H9 (cell line): ENCODE results near the gene MIGA2. TPM values are rescaled to one million over a fixed set of nuclear protein-coding genes. Genes with fewer than 3 reads are reported as not detected.

Source experiments
- DNase-seq: peaks from one replicate; pipeline ENCODE4 v3.0.0-alpha.2; 2017
- H2AFZ ChIP-seq: one replicate; pipeline ENCODE4 v1.6.1; 2013; ENCODE audit warnings: mild to moderate bottlenecking, low read length, control low read depth, moderate library complexity
- H2AK5ac ChIP-seq: 2 replicates; pipeline ENCODE4 v1.6.1; 2013; ENCODE audit warnings: low read length, control low read depth, mixed read lengths; ENCODE audit not compliant: insufficient read length
- H2BK120ac ChIP-seq: one replicate; pipeline ENCODE4 v1.6.1; 2013; ENCODE audit warnings: low read depth, mild to moderate bottlenecking, low read length, control low read depth, inconsistent platforms; ENCODE audit not compliant: poor library complexity, severe bottlenecking
- H2BK12ac ChIP-seq: 2 replicates; pipeline ENCODE4 v1.6.1; 2013; ENCODE audit warnings: low read length, control low read depth, mixed read lengths, low read depth; ENCODE audit not compliant: insufficient read length
- H2BK15ac ChIP-seq: 2 replicates; pipeline ENCODE4 v1.6.1; 2013; ENCODE audit warnings: low read depth, low read length, control low read depth
- H2BK20ac ChIP-seq: one replicate; pipeline ENCODE4 v1.6.1; 2013; ENCODE audit warnings: low read depth, mild to moderate bottlenecking, low read length, control low read depth, inconsistent platforms; ENCODE audit not compliant: poor library complexity, severe bottlenecking
- H2BK5ac ChIP-seq: 2 replicates; pipeline ENCODE4 v1.6.1; 2013; ENCODE audit warnings: low read length, control low read depth, mixed read lengths; ENCODE audit not compliant: insufficient read length
- H3K14ac ChIP-seq: 2 replicates; pipeline ENCODE4 v1.6.1; 2013; ENCODE audit warnings: low read length, control low read depth; ENCODE audit not compliant: insufficient read depth
- H3K18ac ChIP-seq: 2 replicates; pipeline ENCODE4 v1.6.1; 2013; ENCODE audit warnings: low read depth, mild to moderate bottlenecking, mixed read lengths, low read length, control low read depth; ENCODE audit not compliant: insufficient read length
- H3K23ac ChIP-seq: 2 replicates; pipeline ENCODE4 v1.6.1; 2013; ENCODE audit warnings: low read length, control low read depth, mixed read lengths, low read depth; ENCODE audit not compliant: insufficient read length
- H3K23me2 ChIP-seq: 2 replicates; pipeline ENCODE4 v1.6.1; 2013; ENCODE audit warnings: low read depth, mild to moderate bottlenecking, mixed read lengths, low read length, control low read depth; ENCODE audit not compliant: insufficient read length, poor library complexity, severe bottlenecking
- H3K27ac ChIP-seq: 2 replicates; pipeline ENCODE4 v1.5.1; 2013; ENCODE audit warnings: low read length, control low read depth, mixed read lengths, low read depth; ENCODE audit not compliant: insufficient read length
- H3K27me3 ChIP-seq: 2 replicates; pipeline ENCODE4 v1.6.1; 2013; ENCODE audit warnings: low read length, control low read depth, inconsistent platforms; ENCODE audit not compliant: insufficient read depth
- H3K4ac ChIP-seq: 2 replicates; pipeline ENCODE4 v1.6.1; 2013; ENCODE audit warnings: low read depth, mild to moderate bottlenecking, control low read depth, inconsistent platforms, low read length, moderate library complexity
- H3K4me1 ChIP-seq: 2 replicates; pipeline ENCODE4 v1.6.1; 2013; ENCODE audit warnings: low read length, control low read depth, inconsistent platforms; ENCODE audit not compliant: insufficient read depth
- H3K4me2 ChIP-seq: 2 replicates; pipeline ENCODE4 v1.6.1; 2013; ENCODE audit warnings: low read length, control low read depth, mixed read lengths; ENCODE audit not compliant: insufficient read length, insufficient read depth
- H3K56ac ChIP-seq: 2 replicates; pipeline ENCODE4 v1.6.1; 2013; ENCODE audit warnings: low read depth, mild to moderate bottlenecking, mixed read lengths, low read length, control low read depth; ENCODE audit not compliant: insufficient read length
- H3K79me1 ChIP-seq: 2 replicates; pipeline ENCODE4 v1.6.1; 2013; ENCODE audit warnings: low read depth, mild to moderate bottlenecking, moderate library complexity, low read length, control low read depth, inconsistent platforms; ENCODE audit not compliant: insufficient read depth, poor library complexity, severe bottlenecking
- H3K79me2 ChIP-seq: 2 replicates; pipeline ENCODE4 v1.6.1; 2013; ENCODE audit warnings: low read length, control low read depth, inconsistent platforms; ENCODE audit not compliant: insufficient read depth
- H3K9ac ChIP-seq: 2 replicates; pipeline ENCODE4 v1.6.1; 2013; ENCODE audit warnings: low read length, control low read depth, mixed read lengths; ENCODE audit not compliant: insufficient read length; ENCODE audit errors: extremely low read depth
- H3K9me3 ChIP-seq: one replicate; pipeline ENCODE4 v1.6.1; 2013; ENCODE audit warnings: low read depth, low read length, inconsistent platforms; ENCODE audit not compliant: control insufficient read depth
- H3T11ph ChIP-seq: one replicate; pipeline ENCODE4 v1.6.1; 2013; ENCODE audit warnings: mild to moderate bottlenecking, low read length, control low read depth, inconsistent platforms
- H4K20me1 ChIP-seq: one replicate; pipeline ENCODE4 v1.6.1; 2013; ENCODE audit not compliant: control insufficient read depth, insufficient read length, insufficient read depth
- H4K5ac ChIP-seq: 2 replicates; pipeline ENCODE4 v1.6.1; 2013; ENCODE audit warnings: low read depth, mild to moderate bottlenecking, mixed read lengths, low read length, control low read depth; ENCODE audit not compliant: insufficient read length
- H4K8ac ChIP-seq: replicated peaks from 2 replicates; pipeline ENCODE4 v1.6.1; 2013; ENCODE audit warnings: low read length, control low read depth, mixed read lengths, low read depth; ENCODE audit not compliant: insufficient read length
- H4K91ac ChIP-seq: 2 replicates; pipeline ENCODE4 v1.6.1; 2013; ENCODE audit warnings: low read depth, mild to moderate bottlenecking, moderate library complexity, mixed read lengths, low read length, control low read depth; ENCODE audit not compliant: insufficient read length
- H3K27ac Mint-ChIP-seq, 3 experiments: 2 replicates in 2 of 3; 3 replicates in 1 of 3; pipeline ENCODE4 v1.8.0; 2020 to 2021; ENCODE audit warnings: mixed read lengths in 3 of 3, mild to moderate bottlenecking in 1 of 3, moderate library complexity in 1 of 3
- H3K27me3 Mint-ChIP-seq: 2 replicates; pipeline ENCODE4 v1.8.0; 2021; ENCODE audit warnings: low read depth, mild to moderate bottlenecking, moderate library complexity, mixed read lengths
- H3K36me3 Mint-ChIP-seq, 3 experiments: 2 replicates in 2 of 3; 3 replicates in 1 of 3; pipeline ENCODE4 v1.8.0; 2020 to 2021; ENCODE audit warnings: low read depth in 3 of 3, mixed read lengths in 3 of 3; ENCODE audit not compliant: insufficient read depth in 1 of 3
- H3K4me1 Mint-ChIP-seq, 2 experiments: 2 replicates each; pipeline ENCODE4 v1.8.0; 2020; ENCODE audit warnings: mixed read lengths in 2 of 2
- H3K4me3 Mint-ChIP-seq, 2 experiments: 2 replicates in 1 of 2; 3 replicates in 1 of 2; pipeline ENCODE4 v1.8.0; 2020 to 2021; ENCODE audit warnings: mild to moderate bottlenecking in 2 of 2, mixed read lengths in 2 of 2, moderate library complexity in 1 of 2
- H3K9me3 Mint-ChIP-seq, 2 experiments: 2 replicates in 1 of 2; 3 replicates in 1 of 2; pipeline ENCODE4 v1.8.0; 2020; ENCODE audit warnings: mild to moderate bottlenecking in 2 of 2, mixed read lengths in 2 of 2, moderate library complexity in 1 of 2
- WGBS: extraction: QIAGEN DNeasy Blood & Tissue Kit; methylation state at CpG from one replicate; pipeline ENCODE4 v1.1.7; 2013; ENCODE audit warnings: missing lambda C conversion rate, low lambda C conversion rate, mixed read lengths; ENCODE audit not compliant: insufficient read length; ENCODE audit errors: extremely low coverage; 5-methylcytosine and 5-hydroxymethylcytosine counted together
- total RNA-seq: library from RNA; stranded (reverse); gene quantifications from 2 replicates; pipeline ENCODE4 v1.2.1, GENCODE V29; 2021
- TF ChIP-seq, protein P1 (sequence below): fragments of 200-600 bp; sonication (generic); conservative IDR thresholded peaks from 3 replicates; pipeline ENCODE4 v1.8.0; 2021; ENCODE audit warnings: antibody characterized with exemption, mild to moderate bottlenecking

MIGA2 gene
- total RNA-seq, 1 experiment from 2014 or later, result 37.8 TPM

- H3K79me1 ChIP-seq, result no peaks in the 10 kb centered on the region
- no peak overlapping the region for H3T11ph ChIP-seq
- no peak overlapping the region for H3K4ac ChIP-seq
- H4K8ac ChIP-seq, result no peak overlapping the region
- H4K91ac ChIP-seq, result no peak overlapping the region
- H3K23me2 ChIP-seq, result no peaks in the 10 kb centered on the region
- no peaks in the 10 kb centered on the region for H3K4me1 ChIP-seq
- Mint-ChIP-seq H3K27ac (peak overlapping the region in 1 of 3 experiments; percentile 76; a peak in 1 of 7 replicates), H3K4me3 (no peak overlapping the region), H3K4me1 (peaks cover 0 to 5% of the 10 kb centered on the region in 2 experiments; a peak in 1 of 4 replicates), H3K27me3 (no peaks in the 10 kb centered on the region; the same call in 1 of the 2 replicates), H3K36me3 (peaks cover 21 to 68% (median 52%) of the 10 kb centered on the region in 3 experiments; a peak in 6 of 7 replicates), H3K9me3 (no peaks in the 10 kb centered on the region)
- H4K5ac ChIP-seq, result no peak overlapping the region
- H2BK15ac ChIP-seq, result no peak overlapping the region
- DNase-seq, result no peak
- no peak overlapping the region for H3K9ac ChIP-seq
- no peaks in the 10 kb centered on the region for H4K20me1 ChIP-seq
- H3K23ac ChIP-seq, result no peak overlapping the region
- H3K27ac ChIP-seq, result no peak overlapping the region
- no peak overlapping the region for H3K56ac ChIP-seq
- H3K79me2 ChIP-seq, result no peaks in the 10 kb centered on the region
- TF ChIP-seq, protein P1, sequence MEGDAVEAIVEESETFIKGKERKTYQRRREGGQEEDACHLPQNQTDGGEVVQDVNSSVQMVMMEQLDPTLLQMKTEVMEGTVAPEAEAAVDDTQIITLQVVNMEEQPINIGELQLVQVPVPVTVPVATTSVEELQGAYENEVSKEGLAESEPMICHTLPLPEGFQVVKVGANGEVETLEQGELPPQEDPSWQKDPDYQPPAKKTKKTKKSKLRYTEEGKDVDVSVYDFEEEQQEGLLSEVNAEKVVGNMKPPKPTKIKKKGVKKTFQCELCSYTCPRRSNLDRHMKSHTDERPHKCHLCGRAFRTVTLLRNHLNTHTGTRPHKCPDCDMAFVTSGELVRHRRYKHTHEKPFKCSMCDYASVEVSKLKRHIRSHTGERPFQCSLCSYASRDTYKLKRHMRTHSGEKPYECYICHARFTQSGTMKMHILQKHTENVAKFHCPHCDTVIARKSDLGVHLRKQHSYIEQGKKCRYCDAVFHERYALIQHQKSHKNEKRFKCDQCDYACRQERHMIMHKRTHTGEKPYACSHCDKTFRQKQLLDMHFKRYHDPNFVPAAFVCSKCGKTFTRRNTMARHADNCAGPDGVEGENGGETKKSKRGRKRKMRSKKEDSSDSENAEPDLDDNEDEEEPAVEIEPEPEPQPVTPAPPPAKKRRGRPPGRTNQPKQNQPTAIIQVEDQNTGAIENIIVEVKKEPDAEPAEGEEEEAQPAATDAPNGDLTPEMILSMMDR, result no peak
- no peak overlapping the region for H2BK120ac ChIP-seq
- H2BK12ac ChIP-seq, result no peak overlapping the region
- WGBS, result no CpG with 5 or more reads among the region's 17 CpGs
- H2BK5ac ChIP-seq, result no peak overlapping the region
- H2AK5ac ChIP-seq, result no peak overlapping the region
- no peak overlapping the region for H3K14ac ChIP-seq
- H3K9me3 ChIP-seq, result no peaks in the 10 kb centered on the region
- no peak overlapping the region for H2AFZ ChIP-seq
- no peak overlapping the region for H3K18ac ChIP-seq
- no peak overlapping the region for H3K4me2 ChIP-seq
- H3K27me3 ChIP-seq, result no peaks in the 10 kb centered on the region
- H2BK20ac ChIP-seq, result no peak overlapping the region
Measured at GRCh38 chr9:129009584-129010141, 26.8 kb upstream of the MIGA2 start.
